Stimulated activated naive CD8-positive, alpha-beta T cell treated with anti-CD3 and anti-CD28 coated beads, Interleukin-15, Interleukin-2, amounts not matched to agents 100 ng/mL and 50 ng/mL, for 24 hours (primary cell): ENCODE measurements around the gene ABHD8.

Source experiments
- H3K27ac Mint-ChIP-seq: one replicate; pipeline ENCODE4 v1.8.0; 2021; ENCODE audit warnings: mild to moderate bottlenecking, mixed read lengths
- H3K27me3 Mint-ChIP-seq: one replicate; pipeline ENCODE4 v1.8.0; 2021; ENCODE audit warnings: mixed read lengths
- H3K36me3 Mint-ChIP-seq: one replicate; pipeline ENCODE4 v1.8.0; 2021; ENCODE audit warnings: low read depth, mixed read lengths
- H3K4me1 Mint-ChIP-seq: one replicate; pipeline ENCODE4 v1.8.0; 2021; ENCODE audit warnings: low read depth, mixed read lengths
- H3K4me3 Mint-ChIP-seq: one replicate; pipeline ENCODE4 v1.8.0; 2021; ENCODE audit warnings: mild to moderate bottlenecking, mixed read lengths
- H3K9me3 Mint-ChIP-seq: one replicate; pipeline ENCODE4 v1.8.0; 2021; ENCODE audit warnings: mixed read lengths

ABHD8 gene

GRCh38 chr19:17337675-17338432 is 34.6 kb upstream of the ABHD8 start:
- Mint-ChIP-seq H3K27ac (peak overlapping the region; percentile 96), H3K36me3 (peaks cover 13% of the 10 kb centered on the region), H3K4me3 (peak overlapping the region; percentile 94), H3K9me3 (no peaks in the 10 kb centered on the region), H3K27me3 (no peaks in the 10 kb centered on the region), H3K4me1 (peaks cover 41% of the 10 kb centered on the region)

- Mint-ChIP-seq H3K4me1 (peaks cover 41% of the 10 kb centered on the region), H3K9me3 (no peaks in the 10 kb centered on the region), H3K27me3 (no peaks in the 10 kb centered on the region), H3K27ac (peak within 1 kb of the TSS; percentile 96), H3K4me3 (peak within 1 kb of the TSS; percentile 94), H3K36me3 (peaks cover 10% of the 10 kb centered on the region)
Observed at GRCh38 chr19:17336872-17337674, 33.8 kb upstream of the ABHD8 start, which contains the start of gene GTPBP3. GTPBP3 (plus strand) TSS chr19:17337553; CDS start chr19:17337612, 59 bp downstream.

DNA sequence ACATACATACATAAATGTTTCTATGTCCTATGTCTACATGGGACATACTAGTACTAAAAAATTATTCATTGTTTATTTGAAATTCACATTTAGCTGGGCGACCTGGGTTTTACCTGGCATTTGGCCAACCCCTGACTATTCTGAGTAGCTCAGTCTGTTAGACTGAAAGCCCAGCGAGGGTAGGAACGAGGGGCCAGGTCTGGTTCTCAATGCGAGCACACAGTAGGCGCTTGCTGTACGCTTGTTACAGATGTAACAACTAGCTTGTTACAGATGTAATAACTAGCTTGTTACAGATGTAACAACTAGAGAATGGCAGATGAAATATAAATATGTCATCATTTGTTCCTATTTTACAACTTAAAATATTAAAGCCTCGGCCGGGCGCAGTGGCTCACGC is 32.4 kb upstream of the ABHD8 start:
- Mint-ChIP-seq H3K4me3 (peak overlapping the region; percentile 50), H3K9me3 (no peaks in the 10 kb centered on the region), H3K4me1 (peaks cover 41% of the 10 kb centered on the region), H3K27me3 (no peaks in the 10 kb centered on the region), H3K36me3 (peaks cover 6% of the 10 kb centered on the region), H3K27ac (no peak overlapping the region)

- Mint-ChIP-seq H3K36me3 (peaks cover 6% of the 10 kb centered on the region), H3K4me3 (peak within 1 kb of the TSS; percentile 84), H3K4me1 (peaks cover 44% of the 10 kb centered on the region), H3K27me3 (no peaks in the 10 kb centered on the region), H3K27ac (peak within 1 kb of the TSS; percentile 63), H3K9me3 (no peaks in the 10 kb centered on the region)
Observed at GRCh38 chr19:17334414-17335409, 31.5 kb upstream of the ABHD8 start, which contains the start of gene ANO8. ANO8 (minus strand) TSS chr19:17334855; CDS start chr19:17334670, 185 bp downstream.

DNA sequence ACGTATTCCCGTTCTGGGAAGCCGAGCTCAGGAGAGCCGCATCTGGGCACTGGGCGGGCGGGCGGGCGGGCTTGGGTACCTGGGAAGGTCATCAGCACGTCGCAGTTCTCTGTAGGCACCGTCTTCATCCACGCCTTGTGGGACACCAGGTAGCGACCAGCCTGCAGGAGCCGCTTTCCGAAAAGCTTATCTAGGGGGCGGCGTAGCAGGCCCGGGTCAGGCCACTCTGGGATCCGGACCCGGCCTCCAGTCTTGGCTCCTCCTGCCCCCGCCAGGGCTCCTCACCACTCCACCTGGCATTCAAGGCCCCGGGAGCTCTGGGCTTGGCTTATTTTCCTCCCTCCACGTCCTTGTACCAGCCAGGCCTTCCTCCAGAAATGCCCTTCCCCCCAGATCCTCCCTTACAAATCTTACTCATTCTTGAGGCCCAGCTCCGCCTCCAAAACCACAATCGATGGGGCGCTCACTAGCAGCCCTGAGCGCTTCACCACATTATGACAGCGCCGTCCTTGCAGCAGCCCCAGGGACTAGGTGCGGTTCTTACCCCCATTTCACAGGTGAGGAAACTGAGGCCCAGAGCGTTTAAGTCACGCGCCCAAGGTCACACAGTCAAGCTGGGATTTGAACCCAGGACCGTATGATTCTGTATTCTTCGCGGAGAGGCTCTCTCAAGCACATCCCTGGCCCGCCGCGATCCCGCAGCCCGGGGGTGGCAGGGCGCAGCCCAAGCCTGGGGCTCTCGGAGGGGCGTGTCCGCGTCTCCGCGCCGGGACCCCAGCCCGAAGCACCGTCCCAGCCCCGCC is 30.6 kb upstream of the ABHD8 start:
- H3K27ac Mint-ChIP-seq = peak overlapping the region; percentile 49
- peak overlapping the region; percentile 81 for H3K4me3 Mint-ChIP-seq
- no peaks in the 10 kb centered on the region for H3K9me3 Mint-ChIP-seq
- H3K27me3 Mint-ChIP-seq = no peaks in the 10 kb centered on the region
- no peaks in the 10 kb centered on the region for H3K36me3 Mint-ChIP-seq
- H3K4me1 Mint-ChIP-seq = peaks cover 50% of the 10 kb centered on the region

DNA sequence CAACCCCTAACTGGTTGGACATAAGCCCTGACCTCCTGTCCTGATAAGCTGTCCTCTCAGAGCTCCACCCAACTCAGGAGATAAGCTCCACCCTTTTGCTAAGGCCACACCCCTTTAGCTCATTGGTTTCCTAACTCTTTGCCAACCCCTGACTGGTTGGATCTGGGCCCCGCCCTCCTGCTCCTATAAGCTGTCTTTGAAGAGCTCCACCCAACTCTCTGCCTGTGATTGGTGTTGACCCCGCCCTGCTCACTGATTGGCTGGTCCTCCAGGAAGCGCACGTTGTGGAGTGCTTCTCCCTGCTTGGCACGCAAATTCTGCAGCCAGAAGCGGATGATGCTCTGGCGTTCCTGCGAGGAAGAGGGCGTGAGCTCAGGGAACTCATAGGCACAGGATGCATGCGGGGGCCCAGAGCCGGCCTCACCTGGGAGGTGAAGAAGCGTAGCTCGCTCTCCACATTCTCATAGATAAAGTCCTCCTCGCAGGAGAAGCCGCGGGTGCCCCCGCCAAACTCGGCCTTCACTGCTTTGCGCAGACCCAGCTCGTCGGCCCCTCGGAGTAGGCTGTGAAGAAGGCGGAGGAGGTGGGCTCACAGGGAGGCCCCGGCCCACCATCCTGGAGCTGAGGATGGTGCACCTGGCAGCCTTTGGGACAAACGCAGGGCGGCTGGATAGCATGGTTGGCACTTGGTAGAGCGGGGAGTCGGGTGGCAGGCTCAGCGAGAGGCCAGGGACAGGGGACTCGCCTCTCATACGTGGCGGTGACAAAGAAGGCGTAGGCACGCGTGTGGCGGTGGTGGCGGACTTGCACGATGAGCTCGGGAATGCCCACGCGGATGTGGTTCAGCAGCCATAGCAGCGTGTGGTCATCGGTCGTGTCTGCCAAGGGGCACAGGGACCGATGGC is 29.7 kb upstream of the ABHD8 start:
- no peaks in the 10 kb centered on the region for H3K36me3 Mint-ChIP-seq
- H3K27me3 Mint-ChIP-seq = no peaks in the 10 kb centered on the region
- H3K9me3 Mint-ChIP-seq = no peaks in the 10 kb centered on the region
- peaks cover 45% of the 10 kb centered on the region for H3K4me1 Mint-ChIP-seq
- H3K4me3 Mint-ChIP-seq = peak overlapping the region; percentile 32
- no peak overlapping the region for H3K27ac Mint-ChIP-seq

GRCh38 chr19:17332360-17332676 is 29.1 kb upstream of the ABHD8 start:
- no peaks in the 10 kb centered on the region for H3K36me3 Mint-ChIP-seq
- H3K9me3 Mint-ChIP-seq = no peaks in the 10 kb centered on the region
- H3K4me3 Mint-ChIP-seq = no peak overlapping the region
- H3K4me1 Mint-ChIP-seq = peaks cover 47% of the 10 kb centered on the region
- H3K27me3 Mint-ChIP-seq = no peaks in the 10 kb centered on the region
- H3K27ac Mint-ChIP-seq = no peak overlapping the region

DNA sequence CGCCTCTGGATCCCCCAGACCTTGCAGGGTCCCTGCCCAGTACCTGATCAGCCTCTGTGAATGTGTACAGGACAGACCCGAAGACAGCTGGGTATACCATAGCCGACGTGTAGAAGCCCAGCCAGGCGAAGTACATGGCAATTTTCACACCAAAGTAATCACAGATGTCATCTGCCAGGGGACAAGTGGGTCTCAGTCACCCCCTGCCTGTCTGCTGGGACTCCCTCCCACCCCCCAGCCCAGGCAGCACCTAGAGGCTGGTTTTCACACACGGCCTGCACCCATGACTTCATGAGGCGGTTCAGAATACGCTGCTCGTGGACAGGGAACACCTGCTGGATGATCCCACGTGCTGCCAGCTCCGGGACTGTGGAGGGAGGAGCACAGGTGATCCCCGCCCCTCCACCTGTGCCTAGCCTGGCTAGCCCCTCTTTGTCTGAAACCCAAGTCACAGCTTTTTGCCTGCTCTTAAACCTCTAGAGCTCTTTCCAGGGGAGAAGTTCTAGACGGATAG is 27.9 kb upstream of the ABHD8 start:
- Mint-ChIP-seq H3K9me3 (no peaks in the 10 kb centered on the region), H3K4me1 (peaks cover 39% of the 10 kb centered on the region), H3K27me3 (no peaks in the 10 kb centered on the region), H3K36me3 (no peaks in the 10 kb centered on the region), H3K4me3 (no peak overlapping the region), H3K27ac (no peak overlapping the region)

DNA sequence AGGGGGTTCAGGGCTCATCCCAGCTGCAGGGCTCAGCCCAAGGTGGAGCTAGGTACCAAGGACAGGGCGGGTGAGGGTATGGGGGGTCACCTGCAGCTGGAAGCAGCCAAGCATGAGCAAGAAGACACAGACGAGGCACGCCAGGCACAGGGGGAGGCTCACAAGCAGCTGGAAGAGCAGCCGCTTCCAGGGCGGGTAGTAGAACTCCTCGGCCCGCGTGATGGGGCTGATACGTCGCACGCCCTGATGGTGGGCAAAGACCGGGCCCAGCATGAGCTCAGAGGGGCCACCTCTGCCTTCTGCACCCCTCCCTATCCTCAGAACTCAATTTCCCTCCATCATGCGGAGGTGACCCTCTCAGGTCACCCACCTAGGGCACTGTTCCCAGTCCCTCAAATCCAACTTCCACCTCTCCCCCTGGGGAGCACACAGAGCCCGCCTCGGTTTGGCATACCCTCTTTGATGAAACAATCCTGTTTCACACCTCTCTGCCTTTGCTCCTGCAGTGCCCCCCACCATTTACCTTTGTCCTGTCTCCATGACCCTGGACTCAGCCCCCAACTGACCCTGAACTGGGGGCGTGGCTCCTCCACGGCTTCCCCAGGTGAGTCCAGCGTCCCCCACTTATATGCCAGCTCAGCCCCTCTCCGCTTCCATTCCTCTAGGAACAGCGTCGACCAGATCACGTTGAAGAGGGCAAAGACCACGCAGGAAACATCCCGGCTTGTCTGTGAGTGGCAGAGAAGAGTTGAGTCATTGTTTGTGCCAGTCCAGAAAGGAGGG is 27.2 kb upstream of the ABHD8 start:
- peaks cover 35% of the 10 kb centered on the region for H3K4me1 Mint-ChIP-seq
- H3K4me3 Mint-ChIP-seq = no peak overlapping the region
- no peaks in the 10 kb centered on the region for H3K27me3 Mint-ChIP-seq
- no peaks in the 10 kb centered on the region for H3K9me3 Mint-ChIP-seq
- no peak overlapping the region for H3K27ac Mint-ChIP-seq
- H3K36me3 Mint-ChIP-seq = no peaks in the 10 kb centered on the region

- H3K4me1 Mint-ChIP-seq = peaks cover 26% of the 10 kb centered on the region
- H3K36me3 Mint-ChIP-seq = no peaks in the 10 kb centered on the region
- no peak overlapping the region for H3K27ac Mint-ChIP-seq
- H3K9me3 Mint-ChIP-seq = no peaks in the 10 kb centered on the region
- no peak overlapping the region for H3K4me3 Mint-ChIP-seq
- no peaks in the 10 kb centered on the region for H3K27me3 Mint-ChIP-seq
Observed at GRCh38 chr19:17329366-17330261, 26.4 kb upstream of the ABHD8 start.

- Mint-ChIP-seq H3K27ac (no peak overlapping the region), H3K4me1 (peaks cover 22% of the 10 kb centered on the region), H3K27me3 (no peaks in the 10 kb centered on the region), H3K36me3 (no peaks in the 10 kb centered on the region), H3K4me3 (peak overlapping the region; percentile 37), H3K9me3 (no peaks in the 10 kb centered on the region)
Observed at GRCh38 chr19:17328517-17329365, 25.5 kb upstream of the ABHD8 start.
